HG03039 (cell line): ENCODE data around the gene ADAM15.

Experiments
- ATAC-seq: cut with Tn5 transposase; IDR thresholded peaks from one replicate; pipeline ENCODE4 v1.9.1; 2021; ENCODE audit warnings: mild to moderate bottlenecking, moderate library complexity; ENCODE audit not compliant: unreplicated experiment

The ADAM15 gene

DNA sequence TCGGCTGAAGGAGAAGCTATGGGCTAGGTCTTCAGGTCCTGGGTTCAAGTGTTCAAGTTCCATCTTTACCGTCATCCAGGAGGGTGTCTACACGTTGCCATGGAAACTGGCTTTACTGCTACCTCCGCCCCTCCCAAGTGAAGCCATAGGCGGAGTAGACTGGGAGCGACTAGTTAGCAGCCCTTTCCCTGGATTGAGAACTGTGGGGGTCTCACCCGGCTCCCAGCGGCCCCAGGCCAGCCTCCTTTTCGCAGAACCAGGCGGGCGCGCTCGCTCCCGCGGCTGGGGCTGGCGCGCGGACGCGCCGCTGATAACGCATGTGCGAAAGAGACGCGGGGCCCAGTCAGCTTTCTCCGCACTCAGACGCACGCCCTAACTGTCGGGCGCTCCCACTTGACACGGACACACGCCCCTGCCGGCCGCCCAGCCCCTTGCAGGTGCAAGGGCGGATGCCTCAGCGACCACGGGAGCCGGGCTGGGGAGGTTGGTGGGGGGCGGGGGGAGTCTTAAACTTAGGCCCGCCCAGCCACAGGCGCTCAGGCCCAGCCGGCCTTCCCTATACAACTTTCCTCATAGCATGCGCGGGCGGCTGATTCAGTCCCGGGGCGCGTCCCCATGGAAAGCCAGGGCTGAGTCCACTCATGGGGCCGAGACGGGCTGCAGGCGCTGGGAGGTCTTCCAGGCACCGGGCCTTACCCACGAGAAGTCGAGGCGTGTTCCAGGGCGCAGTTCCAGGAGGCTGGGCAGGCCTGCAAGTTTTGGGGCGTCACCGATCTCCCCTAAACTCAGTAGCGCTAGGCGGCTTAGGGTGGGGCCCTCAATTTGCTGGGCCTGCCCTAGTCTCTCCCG lies 19.8 kb downstream of the ADAM15 start:
- ATAC-seq, result peak; percentile 50

DNA sequence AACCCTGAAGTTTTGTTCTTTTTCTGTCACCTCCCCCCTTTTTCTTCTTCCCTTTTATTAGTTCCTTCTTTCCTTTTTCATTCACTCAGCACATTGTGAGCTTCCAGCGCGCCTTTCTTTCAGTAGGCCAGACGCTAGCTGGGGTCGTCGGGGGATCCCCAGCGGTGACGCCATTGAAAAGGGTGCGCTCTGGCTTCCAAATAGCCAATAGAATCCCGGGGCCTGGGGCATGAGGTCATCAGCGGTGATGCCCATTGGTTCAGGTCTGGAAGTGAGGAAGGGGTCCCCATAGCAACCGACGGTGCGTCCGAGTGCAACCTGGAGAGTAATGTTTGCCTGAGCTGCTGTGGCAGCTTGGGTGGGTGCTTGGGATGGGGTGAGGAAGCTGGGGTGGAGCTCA lies 20.6 kb downstream of the ADAM15 start:
- ATAC-seq, result no peak

DNA sequence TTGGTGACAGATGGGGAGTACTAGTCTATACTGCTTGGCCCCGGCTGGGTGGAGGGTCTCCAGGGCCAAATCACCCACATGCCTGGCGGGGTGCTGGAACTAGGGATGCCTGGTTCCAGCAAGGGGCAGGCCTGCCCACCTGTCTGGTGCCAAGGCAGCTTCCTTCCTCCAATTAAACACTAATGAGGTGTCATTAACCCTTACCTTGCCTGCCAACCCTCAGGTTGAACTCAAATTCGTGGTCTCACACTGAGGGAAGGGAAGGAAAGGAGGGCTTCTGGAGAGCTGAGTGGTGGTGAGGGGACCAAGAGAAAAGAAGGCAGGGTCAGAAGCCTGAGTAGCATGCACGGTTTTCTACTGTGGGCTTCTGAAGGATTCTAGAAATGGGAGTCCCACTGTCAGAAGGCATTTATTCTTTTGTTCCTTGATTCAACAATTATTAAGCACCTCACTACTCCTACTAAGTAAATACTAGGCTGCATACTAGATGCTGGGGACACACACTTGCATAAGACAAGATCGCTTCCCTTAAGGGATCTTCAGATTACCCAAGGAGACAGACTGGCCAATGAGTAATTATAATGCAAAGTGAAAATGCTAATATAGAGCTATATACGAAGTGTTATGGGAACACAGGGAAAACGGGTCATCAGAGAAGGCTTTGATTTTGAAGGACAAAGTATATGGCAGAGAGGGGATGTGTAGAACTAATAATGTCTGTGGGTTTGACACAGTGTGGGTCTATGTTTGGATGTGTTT lies 21.6 kb downstream of the ADAM15 start:
- no peak for ATAC-seq

DNA sequence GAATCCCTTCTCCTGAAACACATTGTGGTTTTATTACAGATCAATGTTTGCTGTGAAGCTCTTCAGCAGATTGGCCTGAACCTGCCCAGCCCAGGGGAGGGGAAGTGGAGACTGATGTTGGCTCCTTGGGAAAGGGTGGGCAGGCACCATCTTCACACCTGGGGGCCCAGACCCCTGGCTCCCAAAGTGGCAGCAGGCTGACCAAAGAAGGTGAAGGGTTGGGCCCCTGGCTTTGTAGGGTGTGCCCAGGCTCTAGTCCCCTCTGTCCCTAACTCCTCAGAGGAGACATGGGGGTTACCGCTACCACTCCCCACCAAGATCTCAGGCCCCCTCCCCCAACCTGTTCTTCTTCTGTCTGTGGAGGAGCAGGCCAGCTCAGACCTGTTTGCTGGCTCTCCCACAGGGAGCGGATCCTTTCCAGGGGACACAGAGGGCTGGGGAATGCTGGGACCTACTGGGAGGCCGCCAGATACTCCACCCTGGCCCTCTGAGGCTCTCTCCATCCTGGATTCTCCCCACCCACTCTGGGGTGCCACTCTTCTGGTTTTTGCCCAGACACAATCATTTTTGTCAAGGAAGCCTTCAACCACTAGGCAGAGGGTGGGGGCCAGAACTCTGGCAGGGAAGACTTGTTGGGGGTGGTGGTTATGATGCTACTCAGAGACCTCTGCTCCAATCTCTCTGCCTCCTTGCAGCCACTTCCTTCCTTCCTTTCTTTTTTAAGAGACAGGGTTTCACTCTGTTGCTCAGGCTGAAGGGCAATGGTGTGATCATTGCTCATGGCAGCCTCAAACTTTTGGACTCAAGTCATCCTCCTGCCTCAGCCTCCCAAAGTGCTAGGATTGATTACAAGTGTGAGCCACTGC lies 22.5 kb downstream of the ADAM15 start:
- no peak for ATAC-seq

DNA sequence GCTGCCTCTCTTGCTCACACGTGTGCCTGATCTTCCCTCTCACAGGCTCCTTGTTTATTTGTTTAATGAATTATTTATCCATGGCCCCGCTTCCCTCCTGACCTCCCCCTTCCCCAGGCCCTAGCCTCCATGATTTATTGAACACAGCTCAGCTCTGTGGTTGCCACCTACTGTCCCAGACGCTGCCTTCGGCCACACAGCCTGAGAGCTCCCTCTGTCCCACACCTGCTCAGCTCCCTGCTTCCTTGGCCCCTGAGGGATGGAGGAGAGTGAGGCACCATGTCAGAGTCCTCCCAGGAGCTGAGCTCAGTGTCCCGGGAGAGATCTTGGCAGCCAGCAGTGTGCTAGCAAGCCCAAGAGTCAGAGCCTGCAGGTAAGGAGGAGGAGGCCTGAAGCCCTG lies 24.4 kb downstream of the ADAM15 start:
- ATAC-seq, result no peak

DNA sequence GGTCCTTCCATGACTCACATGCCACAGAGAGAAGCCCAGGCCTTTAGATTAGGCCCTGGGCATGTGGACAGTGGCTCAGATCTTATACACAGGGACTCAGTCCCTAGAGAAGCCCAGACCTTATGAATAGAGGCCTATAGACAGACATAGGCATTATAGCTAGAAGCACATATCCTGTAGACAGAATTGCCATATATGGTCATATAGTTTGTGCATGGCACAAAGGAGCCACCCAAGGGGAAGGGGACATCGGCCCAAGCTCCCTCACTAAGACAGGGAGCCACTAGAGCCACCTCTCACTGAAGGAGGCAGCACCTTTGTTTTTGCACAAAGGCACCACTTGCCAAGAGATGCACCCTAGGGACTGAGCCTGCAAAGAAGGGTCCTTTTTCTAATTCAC lies 25.3 kb downstream of the ADAM15 start:
- ATAC-seq, result no peak

DNA sequence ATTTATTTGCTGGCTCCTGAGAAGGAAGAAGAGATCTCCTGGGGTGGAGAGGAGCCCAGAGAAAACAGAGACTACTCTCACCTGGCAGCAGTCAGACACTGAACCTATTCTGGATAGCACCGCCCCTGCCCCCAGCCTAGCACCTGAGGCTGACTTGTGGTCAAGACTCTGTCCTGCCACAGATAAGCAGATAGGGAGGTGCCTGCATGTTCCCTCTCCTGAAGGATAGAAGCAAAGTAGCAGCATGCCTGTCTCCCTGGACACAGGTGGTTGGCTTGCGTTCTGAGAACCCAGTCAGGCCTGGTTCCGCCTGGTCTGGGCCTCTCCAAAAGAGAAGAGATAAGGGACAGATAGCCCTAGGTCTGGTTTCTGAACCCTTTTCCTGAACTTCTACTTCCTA lies 26.2 kb downstream of the ADAM15 start:
- no peak for ATAC-seq

DNA sequence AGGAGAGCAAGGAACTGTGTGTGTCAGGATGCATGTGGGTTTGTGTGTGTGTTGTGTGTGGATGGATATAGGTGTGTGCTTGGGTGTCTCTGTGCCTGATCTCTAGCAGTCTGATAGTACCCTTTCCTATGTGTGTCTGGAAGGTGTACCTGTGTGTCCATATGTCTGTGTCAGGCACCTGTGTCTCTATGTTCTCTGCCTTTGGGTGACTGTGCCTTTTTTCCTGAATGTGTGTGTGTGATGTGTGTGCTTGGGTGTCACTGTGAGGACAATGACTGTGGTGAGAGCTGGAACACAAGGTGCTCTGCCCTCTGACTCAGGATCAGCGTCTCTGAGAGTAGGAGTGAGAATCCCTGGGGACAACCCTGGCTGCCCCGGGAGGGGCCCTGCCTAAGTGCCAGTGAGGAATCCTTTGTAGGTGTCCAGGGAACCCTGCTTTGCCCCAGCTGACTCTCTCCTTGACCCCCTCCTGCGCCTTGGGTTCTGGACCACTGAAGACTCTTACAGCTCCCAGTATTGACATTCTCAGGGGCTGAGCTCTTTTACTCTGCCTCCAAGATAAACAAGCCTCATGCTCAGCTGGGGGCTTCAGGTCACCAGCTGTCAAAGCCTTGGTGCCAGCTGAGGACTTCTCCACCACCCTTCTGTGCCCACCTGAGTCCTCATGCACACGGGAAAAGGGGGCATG lies 26.8 kb downstream of the ADAM15 start:
- ATAC-seq, result no peak

DNA sequence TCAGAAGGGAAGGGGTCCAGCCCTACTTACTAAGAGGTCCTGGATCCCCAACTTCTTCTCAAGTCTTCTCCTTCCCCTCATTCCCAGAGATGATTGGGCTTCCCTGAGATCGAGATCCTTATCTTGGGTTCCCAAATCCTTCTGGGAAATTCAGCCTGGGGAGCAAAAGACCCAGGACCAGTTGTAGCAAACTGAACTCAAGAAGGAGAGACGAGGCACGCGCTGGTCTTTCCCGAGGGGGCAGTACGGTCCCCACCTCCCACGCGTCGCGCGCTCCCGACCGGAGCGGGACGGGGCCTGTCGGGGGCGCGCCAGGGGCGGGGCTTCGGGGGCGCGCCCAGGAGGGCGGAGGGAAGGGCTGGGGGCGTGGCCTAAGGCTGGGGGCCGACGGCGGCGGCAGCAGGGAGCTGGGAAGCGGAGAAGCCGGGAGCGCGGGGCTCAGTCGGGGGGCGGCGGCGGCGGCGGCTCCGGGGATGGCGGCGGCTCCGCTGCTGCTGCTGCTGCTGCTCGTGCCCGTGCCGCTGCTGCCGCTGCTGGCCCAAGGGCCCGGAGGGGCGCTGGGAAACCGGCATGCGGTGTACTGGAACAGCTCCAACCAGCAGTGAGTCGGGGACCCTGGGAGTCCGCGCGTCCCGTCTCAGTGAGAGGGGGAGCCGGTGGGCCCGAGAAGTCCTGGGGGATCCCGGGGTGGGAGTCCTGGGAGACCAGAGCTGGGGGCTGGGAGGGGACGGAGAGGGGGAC lies 27.5 kb downstream of the ADAM15 start, which contains the start of gene EFNA3:
EFNA3 (plus strand) TSS at position 369 of the 741 bp plus-strand sequence; CDS start at position 474, 105 bp downstream.
- no peak for ATAC-seq

DNA sequence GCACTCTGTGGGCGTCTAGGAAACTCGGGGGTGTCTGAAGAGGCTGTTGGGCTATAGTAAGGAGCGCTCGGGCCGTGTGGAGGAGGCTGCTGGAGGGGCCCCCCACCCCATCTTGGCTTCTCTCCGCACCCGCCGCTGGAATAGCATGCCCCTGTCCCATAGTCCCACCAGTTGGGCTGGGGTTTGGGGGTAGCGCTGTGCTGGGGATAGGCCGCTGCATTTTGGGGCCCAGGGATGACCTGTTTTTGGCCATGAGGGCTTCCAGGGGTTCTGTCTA lies 28.0 kb downstream of the ADAM15 start:
- no peak for ATAC-seq

DNA sequence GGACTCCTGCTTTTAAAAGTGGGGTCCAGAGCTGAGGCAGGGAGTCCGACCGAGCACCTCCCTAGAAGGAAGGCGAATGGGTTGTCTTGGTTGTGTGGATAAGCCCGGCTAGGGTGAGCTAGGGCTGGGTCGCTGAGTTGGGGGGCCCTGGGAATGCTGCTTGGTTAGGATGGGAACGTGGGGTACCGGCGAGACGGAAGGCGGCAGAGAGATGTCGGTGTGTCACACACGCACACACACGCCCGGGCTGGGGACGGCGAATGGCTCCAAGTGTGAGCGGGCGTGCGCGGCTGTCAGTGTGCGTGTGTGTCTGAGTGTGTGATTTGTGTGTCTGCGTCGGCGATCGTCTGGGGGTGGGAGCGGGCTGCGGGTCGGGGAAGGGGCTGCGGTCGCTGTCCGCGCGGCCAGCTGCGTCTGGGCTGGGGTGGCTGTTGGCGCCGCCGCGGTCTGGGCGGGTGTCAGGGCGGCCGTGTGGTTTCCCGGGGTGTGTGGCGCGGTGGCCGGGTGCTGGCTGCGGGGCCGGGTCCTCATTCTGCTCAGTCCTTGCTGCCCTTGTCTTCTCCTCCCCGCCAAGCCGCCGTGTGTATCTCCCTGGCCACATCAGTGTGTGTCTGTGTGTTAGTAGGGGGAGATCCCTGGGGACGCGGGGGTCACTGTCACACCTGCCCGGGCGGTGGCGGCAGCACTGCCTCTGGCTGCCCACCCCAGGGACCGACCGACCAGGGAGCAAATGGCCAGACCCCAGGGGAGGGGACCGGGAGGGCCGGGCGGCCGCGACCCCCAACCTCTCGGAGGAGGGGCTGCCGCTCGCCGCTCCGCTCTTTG lies 28.6 kb downstream of the ADAM15 start:
- ATAC-seq, result no peak

DNA sequence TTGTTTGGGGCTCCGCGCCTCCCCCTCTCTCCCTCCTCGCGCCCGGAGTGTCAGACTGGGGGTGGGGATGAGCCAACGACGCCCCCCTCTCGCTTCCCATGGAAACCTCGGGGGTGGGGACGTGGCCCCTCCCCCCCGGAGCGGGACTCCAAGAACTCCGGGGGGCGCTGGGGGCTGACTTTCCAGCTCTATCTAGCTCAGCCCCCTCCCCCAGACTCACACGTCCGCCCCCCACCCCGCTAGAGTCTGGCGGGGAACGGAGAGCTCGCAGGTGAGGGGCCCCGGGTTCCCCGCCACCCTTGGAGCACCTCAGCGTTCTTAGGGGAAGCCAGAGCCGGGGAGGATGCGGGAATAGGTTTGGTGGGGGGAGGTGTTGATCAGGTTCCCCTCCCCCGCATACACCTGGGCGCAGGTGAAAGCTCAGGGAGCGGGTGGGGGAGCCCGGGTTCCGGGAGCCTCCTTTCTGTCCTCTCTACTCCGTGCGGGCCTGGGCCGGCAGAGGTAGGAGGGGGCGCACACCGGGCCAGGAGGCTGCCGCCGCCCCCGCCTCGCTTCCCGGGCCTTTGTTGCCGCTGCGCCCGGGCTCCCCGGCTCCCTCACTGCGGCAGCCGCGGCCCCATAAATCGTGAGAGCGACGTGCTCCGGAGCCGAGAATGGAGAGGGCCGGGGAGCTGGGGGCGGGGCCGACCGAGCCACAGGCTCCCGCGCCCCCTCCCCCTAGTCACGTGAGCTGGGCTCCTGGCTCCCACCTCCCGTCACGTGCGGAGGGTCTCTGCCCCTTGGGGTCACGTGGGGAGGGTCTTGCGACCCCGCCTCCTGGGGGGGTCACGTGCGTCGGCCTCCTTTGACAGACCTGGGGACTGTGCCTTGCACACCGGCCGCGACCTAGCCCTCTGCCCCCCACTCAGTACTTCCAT lies 29.5 kb downstream of the ADAM15 start:
- no peak for ATAC-seq

DNA sequence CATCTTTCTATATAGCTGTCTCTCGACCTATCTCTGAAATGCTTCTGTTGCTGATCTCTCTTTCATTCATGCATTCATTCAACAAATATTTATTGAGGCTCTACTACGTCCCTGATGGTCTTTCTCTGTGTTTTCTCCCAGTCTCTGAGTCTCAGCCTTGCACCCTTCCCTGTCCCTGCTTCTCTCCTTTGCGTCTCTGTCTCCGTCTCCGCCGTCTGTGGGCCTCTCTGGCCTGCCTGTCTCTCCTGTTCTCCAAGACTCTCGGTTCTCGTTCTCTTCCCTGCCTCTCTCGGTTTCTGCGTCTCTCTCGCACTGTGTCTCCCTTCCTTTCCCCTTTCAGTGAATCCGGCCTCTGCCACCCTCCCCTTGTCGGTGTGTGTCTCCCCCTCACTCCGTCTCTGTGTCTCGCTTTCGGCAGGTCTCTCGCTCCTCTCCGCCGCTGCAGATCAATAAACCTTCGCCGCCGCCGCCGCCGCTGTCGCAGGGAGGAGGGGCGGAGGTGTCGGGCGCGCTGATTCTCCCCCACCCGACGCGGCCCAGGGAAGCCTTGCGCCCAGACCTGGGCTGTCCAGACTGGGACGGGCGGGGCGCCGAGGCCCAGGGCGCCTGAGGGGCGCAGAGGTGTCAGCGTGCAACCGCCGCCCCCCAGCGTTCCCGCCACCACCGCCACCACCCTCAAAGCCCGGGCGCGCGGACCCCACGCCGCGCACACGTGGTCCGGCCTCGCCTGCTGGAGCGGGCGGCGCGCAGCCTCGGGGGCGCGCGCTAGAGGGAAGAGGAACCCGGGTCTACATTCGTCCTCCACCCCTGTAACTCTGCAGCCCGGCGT lies 30.6 kb downstream of the ADAM15 start:
- no peak for ATAC-seq

DNA sequence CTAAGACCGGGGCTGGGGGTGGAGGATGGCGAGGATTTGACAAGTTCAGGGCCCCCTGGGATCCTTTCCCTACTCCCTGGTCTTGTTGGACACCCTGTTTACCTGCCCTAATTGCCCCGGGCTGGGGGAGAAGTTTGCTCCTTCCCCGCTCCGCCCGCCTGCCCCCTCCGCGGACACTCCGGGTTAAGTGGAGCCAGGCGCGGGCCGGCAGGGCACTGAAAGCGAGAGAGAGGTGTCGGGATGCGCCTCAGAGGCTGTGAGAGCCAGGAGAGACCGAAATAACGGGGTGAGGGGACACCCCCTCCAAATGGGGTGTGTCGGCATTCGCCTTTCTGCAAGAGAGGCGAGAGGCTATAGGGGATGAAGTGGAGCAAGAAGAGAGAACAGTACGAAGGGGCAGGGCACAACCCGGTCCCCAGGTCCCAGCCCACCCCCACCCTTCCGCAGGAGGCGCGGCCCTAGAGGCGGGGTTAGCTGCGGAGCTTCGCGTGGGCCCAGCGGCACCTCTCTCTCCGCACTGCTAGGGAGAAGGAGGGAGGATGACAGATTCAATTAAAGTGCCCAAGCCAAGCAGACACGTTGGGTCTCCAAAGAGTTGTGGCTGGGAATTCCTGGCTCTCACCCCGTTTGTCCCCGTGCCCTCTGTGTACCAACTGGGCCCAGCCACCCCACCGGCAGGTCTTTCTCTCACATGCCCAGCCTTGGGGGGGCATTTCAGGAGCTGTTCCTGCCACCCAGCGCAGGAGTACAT lies 31.4 kb downstream of the ADAM15 start:
- ATAC-seq, result no peak

DNA sequence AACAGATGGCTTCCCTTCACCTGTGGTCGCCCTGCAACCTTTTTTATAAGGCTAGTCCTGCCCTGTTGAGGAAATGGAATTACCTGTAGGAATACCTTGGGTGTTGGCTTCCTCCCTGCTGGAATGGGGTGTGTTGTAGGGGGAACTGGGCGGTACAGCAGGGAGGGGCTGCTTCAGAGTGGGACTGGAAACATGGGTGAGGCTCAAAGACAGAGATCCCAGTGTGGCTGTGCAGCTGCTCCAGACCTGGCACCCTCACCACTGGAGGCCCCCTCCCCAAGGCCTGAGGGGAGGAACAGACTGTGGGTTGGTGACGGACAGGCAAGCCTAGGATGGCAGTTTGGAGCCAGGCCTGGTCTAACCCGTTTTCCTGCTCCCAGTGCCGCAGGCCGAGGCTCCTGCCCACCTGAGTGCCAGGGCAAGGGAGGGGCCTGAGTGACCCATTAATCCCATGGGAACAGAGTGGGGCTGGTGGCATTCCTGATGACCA lies 32.0 kb downstream of the ADAM15 start:
- ATAC-seq, result no peak
